Measurements from ENCODE around the gene ECD.

ECD gene

GRCh38 chr10:73084209-73084608, 83.6 kb downstream of the ECD start:
- H3K27ac ChIP-seq (ENCODE audit: low read length) = no peak overlapping the region
- no peaks in the 10 kb centered on the region for H3K27me3 ChIP-seq (ENCODE audit: control insufficient read depth, insufficient read depth, low read length)
- H3K4me1 ChIP-seq (ENCODE audit: control insufficient read depth, insufficient read depth, low read length) = no peaks in the 10 kb centered on the region
- H3K4me3 ChIP-seq (ENCODE audit: low read length) = no peak overlapping the region
- no peaks in the 10 kb centered on the region for H3K9me3 ChIP-seq (ENCODE audit: control insufficient read depth, insufficient read depth, low read length)
- H3K36me3 ChIP-seq (ENCODE audit: control insufficient read depth, insufficient read depth, low read length) = no peaks in the 10 kb centered on the region
- no peak for DNase-seq (ENCODE audit: low read depth, low spot score)
- WGBS (ENCODE audit: insufficient coverage, insufficient read length) = no CpG with 5 or more reads among the region's 5 CpGs
